ENCODE measurements around the gene TAX1BP1.

TAX1BP1 gene

GRCh38 chr7:27826357-27826756, 86.4 kb downstream of the TAX1BP1 start:
- TF ChIP-seq CTCF (conservative IDR thresholded peaks at IDR 0.05), result no peak
- H3K27ac ChIP-seq, result no peak overlapping the region

GRCh38 chr7:27834179-27834921, 94.4 kb downstream of the TAX1BP1 start:
- no peak for TF ChIP-seq CTCF (conservative IDR thresholded peaks at IDR 0.05)
- no peak overlapping the region for H3K27ac ChIP-seq

GRCh38 chr7:27835376-27835775, 95.4 kb downstream of the TAX1BP1 start:
- TF ChIP-seq CTCF (conservative IDR thresholded peaks at IDR 0.05), result no peak
- H3K27ac ChIP-seq, result no peak overlapping the region

GRCh38 chr7:27836536-27836935, 96.6 kb downstream of the TAX1BP1 start:
- TF ChIP-seq CTCF (conservative IDR thresholded peaks at IDR 0.05), result no peak
- no peak overlapping the region for H3K27ac ChIP-seq

GRCh38 chr7:27839099-27839498, 99.1 kb downstream of the TAX1BP1 start:
- no peak for TF ChIP-seq CTCF (conservative IDR thresholded peaks at IDR 0.05)
- H3K27ac ChIP-seq, result no peak overlapping the region

- no peak for TF ChIP-seq CTCF (conservative IDR thresholded peaks at IDR 0.05)
- H3K27ac ChIP-seq, result no peak overlapping the region
These were observed 100.4 kb downstream of the TAX1BP1 start for GRCh38 chr7:27840313-27840712.

GRCh38 chr7:27840760-27841364, 100.9 kb downstream of the TAX1BP1 start:
- H3K27ac ChIP-seq, result no peak overlapping the region
- no peak for TF ChIP-seq CTCF (conservative IDR thresholded peaks at IDR 0.05)

Data from VCaP (cell line).